ENCODE data around the gene PMM2.
A peak's percentile ranks its signal among the peaks of the same experiment; 100 is the strongest.
"Not testable (repeated sequence)": the region's sequence is repeated elsewhere in the genome, so short reads cannot be mapped to it uniquely, and the experiment has no call there.

The PMM2 gene

DNA sequence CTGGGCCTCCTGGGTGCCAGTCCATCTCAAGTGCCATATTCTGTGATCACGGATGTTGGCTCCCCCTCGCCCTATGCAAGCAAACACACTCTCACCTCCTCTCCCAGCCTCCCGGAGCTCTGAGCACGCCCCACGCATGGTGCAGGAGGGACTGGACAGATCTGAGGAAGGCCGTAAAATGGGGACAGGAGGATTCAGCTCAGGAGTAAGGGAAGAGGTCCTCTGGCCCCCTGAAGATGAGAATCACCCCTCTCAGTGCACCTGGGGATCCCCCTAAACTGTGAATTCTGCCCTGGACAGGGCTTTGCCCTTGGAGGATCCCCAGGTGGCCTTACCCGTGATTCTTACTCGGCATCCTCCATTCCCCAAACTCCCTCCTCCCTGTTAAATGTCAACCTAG, 15.8 kb upstream of the PMM2 start:
- no peaks in the 10 kb centered on the region for H3K9me3 ChIP-seq (ENCODE audit: control insufficient read depth, insufficient read depth, low read length)
- H3K27ac ChIP-seq (ENCODE audit: low read length) = no peak overlapping the region
- no peaks in the 10 kb centered on the region for H3K27me3 ChIP-seq (ENCODE audit: control insufficient read depth, insufficient read depth, low read length)
- H3K36me3 ChIP-seq (ENCODE audit: control insufficient read depth, insufficient read depth, low read length) = no peaks in the 10 kb centered on the region
- no peaks in the 10 kb centered on the region for H3K4me1 ChIP-seq (ENCODE audit: control insufficient read depth, insufficient read depth, low read length)
- no CpG with 5 or more reads among the region's 8 CpGs for WGBS (ENCODE audit: insufficient coverage, insufficient read length)
- no peak overlapping the region for H3K4me3 ChIP-seq (ENCODE audit: low read length)
- DNase-seq (ENCODE audit: low read depth, low spot score) = no peak

DNA sequence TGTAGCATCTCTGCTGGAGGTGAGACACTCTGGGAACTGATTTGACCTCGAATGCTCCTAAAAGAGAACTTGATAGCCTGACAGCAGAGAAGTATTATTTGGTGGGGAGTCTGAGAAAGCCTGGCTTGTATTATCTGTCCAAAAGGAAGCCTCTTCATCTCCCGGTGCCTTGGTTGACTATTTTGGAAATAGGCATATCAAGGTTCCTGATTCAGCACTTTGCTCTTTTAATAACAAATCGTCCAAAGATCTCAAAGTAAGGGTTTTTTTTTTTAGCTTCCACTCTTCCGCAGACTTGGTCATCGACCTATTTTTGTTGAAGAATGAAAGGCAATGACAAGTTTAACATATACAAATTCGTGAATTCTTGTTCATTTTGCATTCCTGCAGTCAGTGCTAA, 15.0 kb upstream of the PMM2 start:
- Histone ChIP-seq H3K27ac (ENCODE audit: low read length) (no peak overlapping the region), H3K4me3 (ENCODE audit: low read length) (no peak overlapping the region), H3K36me3 (ENCODE audit: control insufficient read depth, insufficient read depth, low read length) (no peaks in the 10 kb centered on the region), H3K27me3 (ENCODE audit: control insufficient read depth, insufficient read depth, low read length) (no peaks in the 10 kb centered on the region), H3K4me1 (ENCODE audit: control insufficient read depth, insufficient read depth, low read length) (no peaks in the 10 kb centered on the region), H3K9me3 (ENCODE audit: control insufficient read depth, insufficient read depth, low read length) (no peaks in the 10 kb centered on the region)
- WGBS (ENCODE audit: insufficient coverage, insufficient read length) = no CpG with 5 or more reads among the region's 6 CpGs
- DNase-seq (ENCODE audit: low read depth, low spot score) = no peak

GRCh38 chr16:8785408-8785807, 12.2 kb upstream of the PMM2 start:
- no CpG with 5 or more reads among the region's 6 CpGs for whole genome bisulfite sequencing (ENCODE audit: insufficient coverage, insufficient read length)
- Histone ChIP-seq H3K9me3 (ENCODE audit: control insufficient read depth, insufficient read depth, low read length) (no peaks in the 10 kb centered on the region), H3K27ac (ENCODE audit: low read length) (no peak overlapping the region), H3K4me1 (ENCODE audit: control insufficient read depth, insufficient read depth, low read length) (no peaks in the 10 kb centered on the region), H3K27me3 (ENCODE audit: control insufficient read depth, insufficient read depth, low read length) (no peaks in the 10 kb centered on the region), H3K4me3 (ENCODE audit: low read length) (no peak overlapping the region), H3K36me3 (ENCODE audit: control insufficient read depth, insufficient read depth, low read length) (no peaks in the 10 kb centered on the region)
- no peak for DNase-seq (ENCODE audit: low read depth, low spot score)

GRCh38 chr16:8786316-8786715, 11.3 kb upstream of the PMM2 start:
- not testable (repeated sequence) for H3K4me1 ChIP-seq (ENCODE audit: control insufficient read depth, insufficient read depth, low read length); H3K27me3 ChIP-seq (ENCODE audit: control insufficient read depth, insufficient read depth, low read length); DNase-seq (ENCODE audit: low read depth, low spot score)

DNA sequence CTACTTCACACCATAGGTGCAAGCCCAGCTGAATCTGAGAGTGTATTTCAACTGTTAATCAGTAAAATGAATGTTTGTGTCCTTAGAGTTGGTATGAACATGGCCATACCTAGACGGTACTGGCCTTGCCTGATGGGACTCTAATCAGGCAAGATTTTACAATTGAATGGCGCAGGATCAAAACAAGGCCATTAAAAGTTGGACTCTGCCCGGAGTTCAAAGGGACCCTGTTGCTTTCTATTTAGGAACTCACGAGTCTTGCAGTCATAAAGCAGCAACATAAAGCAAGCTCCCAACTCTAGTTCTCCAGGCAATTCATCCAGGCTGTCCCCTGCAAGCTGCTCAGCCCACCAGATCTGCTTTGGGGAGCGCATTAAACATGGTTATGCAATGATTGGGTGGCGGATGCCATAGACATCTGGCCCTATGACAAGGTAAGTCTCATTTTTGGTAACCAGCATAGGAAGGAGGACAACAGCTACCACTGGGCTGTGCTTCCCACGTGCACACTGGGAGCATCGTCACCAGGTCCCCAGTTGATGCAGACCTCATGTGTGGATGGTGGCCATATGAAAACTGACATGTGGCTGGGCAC, 9.0 kb upstream of the PMM2 start:
- WGBS (ENCODE audit: insufficient coverage, insufficient read length) = no CpG with 5 or more reads among the region's 8 CpGs
- Histone ChIP-seq H3K9me3 (ENCODE audit: control insufficient read depth, insufficient read depth, low read length) (no peaks in the 10 kb centered on the region), H3K4me1 (ENCODE audit: control insufficient read depth, insufficient read depth, low read length) (no peaks in the 10 kb centered on the region), H3K27me3 (ENCODE audit: control insufficient read depth, insufficient read depth, low read length) (no peaks in the 10 kb centered on the region), H3K27ac (ENCODE audit: low read length) (no peak overlapping the region), H3K4me3 (ENCODE audit: low read length) (no peak overlapping the region), H3K36me3 (ENCODE audit: control insufficient read depth, insufficient read depth, low read length) (no peaks in the 10 kb centered on the region)
- no peak for DNase-seq (ENCODE audit: low read depth, low spot score)

More at GRCh38 chr16:8786316-8786715, 11.3 kb upstream of the PMM2 start:
- WGBS (ENCODE audit: insufficient coverage, insufficient read length) = no CpG with 5 or more reads among the region's 11 CpGs
- not testable (repeated sequence) for H3K9me3 ChIP-seq (ENCODE audit: control insufficient read depth, insufficient read depth, low read length); H3K27ac ChIP-seq (ENCODE audit: low read length); H3K36me3 ChIP-seq (ENCODE audit: control insufficient read depth, insufficient read depth, low read length); H3K4me3 ChIP-seq (ENCODE audit: low read length)

- DNase-seq (ENCODE audit: low read depth, low spot score) = no peak
- Histone ChIP-seq H3K4me3 (ENCODE audit: low read length) (no peak overlapping the region), H3K9me3 (ENCODE audit: control insufficient read depth, insufficient read depth, low read length) (no peaks in the 10 kb centered on the region), H3K27me3 (ENCODE audit: control insufficient read depth, insufficient read depth, low read length) (no peaks in the 10 kb centered on the region), H3K36me3 (ENCODE audit: control insufficient read depth, insufficient read depth, low read length) (no peaks in the 10 kb centered on the region), H3K27ac (ENCODE audit: low read length) (no peak overlapping the region), H3K4me1 (ENCODE audit: control insufficient read depth, insufficient read depth, low read length) (no peaks in the 10 kb centered on the region; the same call in 1 of the 2 replicates)
- no CpG with 5 or more reads among the region's 8 CpGs for WGBS (ENCODE audit: insufficient coverage, insufficient read length)
Measured at GRCh38 chr16:8795091-8795490, 2.5 kb upstream of the PMM2 start.

DNA sequence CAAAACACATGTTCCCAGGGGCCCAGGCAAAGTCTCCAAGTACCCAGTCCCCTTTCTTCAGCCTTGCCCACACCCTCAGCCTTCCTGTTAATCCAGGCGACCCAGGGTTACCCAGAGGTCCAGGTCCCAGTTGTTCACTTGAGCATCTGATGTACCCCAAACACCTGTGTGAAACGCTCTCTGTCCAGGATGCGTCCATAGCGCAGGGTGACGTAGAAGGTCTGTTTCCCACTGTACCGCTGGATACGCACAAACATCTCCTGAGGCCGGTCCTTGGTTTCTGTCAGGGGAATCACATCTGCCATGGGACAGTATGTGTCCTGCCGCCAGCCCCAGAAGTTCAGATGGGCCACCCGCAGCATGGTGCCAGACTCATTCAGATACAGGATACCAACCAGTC, 1.8 kb upstream of the PMM2 start:
- Histone ChIP-seq H3K4me1 (ENCODE audit: control insufficient read depth, insufficient read depth, low read length) (no peaks in the 10 kb centered on the region; the same call in 1 of the 2 replicates), H3K9me3 (ENCODE audit: control insufficient read depth, insufficient read depth, low read length) (no peaks in the 10 kb centered on the region), H3K27me3 (ENCODE audit: control insufficient read depth, insufficient read depth, low read length) (no peaks in the 10 kb centered on the region), H3K27ac (ENCODE audit: low read length) (no peak overlapping the region), H3K36me3 (ENCODE audit: control insufficient read depth, insufficient read depth, low read length) (no peaks in the 10 kb centered on the region), H3K4me3 (ENCODE audit: low read length) (no peak overlapping the region)
- no peak for DNase-seq (ENCODE audit: low read depth, low spot score)
- no CpG with 5 or more reads among the region's 10 CpGs for WGBS (ENCODE audit: insufficient coverage, insufficient read length)

DNA sequence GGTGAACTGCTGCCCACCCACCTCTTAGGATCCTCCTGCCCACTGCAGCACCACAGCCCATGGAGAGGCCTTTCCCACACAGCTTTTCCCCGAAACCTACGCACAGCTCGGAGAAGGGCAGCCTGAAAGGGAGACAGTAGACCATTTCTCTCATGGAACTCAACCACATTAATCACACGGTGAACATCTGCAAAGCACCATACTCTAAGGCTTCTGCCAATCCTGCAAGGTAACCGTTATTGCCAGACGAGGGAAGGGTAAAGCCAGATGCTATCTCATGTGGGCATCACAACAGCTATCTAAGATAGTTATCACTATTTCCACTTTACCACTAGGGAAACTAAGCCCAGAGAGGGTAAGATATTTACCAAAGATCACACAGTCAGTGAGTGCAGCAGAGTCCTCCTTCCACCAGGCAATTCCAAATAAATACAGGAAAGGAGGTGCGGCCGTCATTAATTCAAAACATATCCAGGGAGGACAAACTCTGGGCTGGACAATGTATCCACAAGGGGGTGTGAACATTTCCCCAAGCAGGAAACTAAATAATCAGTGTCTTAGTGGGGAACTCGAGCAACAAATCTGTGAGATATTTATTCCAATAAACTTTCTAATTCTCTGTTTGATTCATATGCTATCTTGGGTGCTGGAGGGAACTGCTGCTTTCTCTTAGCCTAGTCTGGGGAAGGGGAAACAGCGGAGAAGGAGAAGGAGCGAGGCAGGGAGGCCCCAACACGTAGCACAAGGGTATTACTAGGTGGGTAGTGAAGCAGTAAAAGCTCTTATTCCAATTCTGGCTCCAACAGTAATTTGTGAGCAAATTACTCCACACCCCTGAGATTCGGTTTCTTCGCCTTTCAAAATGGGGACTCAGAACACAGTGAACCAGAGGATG, 923 bp upstream of the PMM2 start:
- no peak for DNase-seq (ENCODE audit: low read depth, low spot score)
- Histone ChIP-seq H3K9me3 (ENCODE audit: control insufficient read depth, insufficient read depth, low read length) (no peaks in the 10 kb centered on the region), H3K27ac (ENCODE audit: low read length) (no peak overlapping the region), H3K4me3 (ENCODE audit: low read length) (peak overlapping the region; percentile 74), H3K36me3 (ENCODE audit: control insufficient read depth, insufficient read depth, low read length) (no peaks in the 10 kb centered on the region; the same call in 1 of the 2 replicates), H3K27me3 (ENCODE audit: control insufficient read depth, insufficient read depth, low read length) (no peaks in the 10 kb centered on the region), H3K4me1 (ENCODE audit: control insufficient read depth, insufficient read depth, low read length) (no peaks in the 10 kb centered on the region; the same call in 1 of the 2 replicates)
- no CpG with 5 or more reads among the region's 14 CpGs for WGBS (ENCODE audit: insufficient coverage, insufficient read length)

- Histone ChIP-seq H3K4me1 (ENCODE audit: control insufficient read depth, insufficient read depth, low read length) (no peaks in the 10 kb centered on the region; the same call in 1 of the 2 replicates), H3K9me3 (ENCODE audit: control insufficient read depth, insufficient read depth, low read length) (no peaks in the 10 kb centered on the region), H3K36me3 (ENCODE audit: control insufficient read depth, insufficient read depth, low read length) (peaks cover 9% of the 10 kb centered on the region; the same call in 1 of the 2 replicates), H3K4me3 (ENCODE audit: low read length) (peak overlapping the region; percentile 74), H3K27ac (ENCODE audit: low read length) (no peak overlapping the region), H3K27me3 (ENCODE audit: control insufficient read depth, insufficient read depth, low read length) (no peaks in the 10 kb centered on the region)
- WGBS (ENCODE audit: insufficient coverage, insufficient read length) = no CpG with 5 or more reads among the region's 6 CpGs
- no peak for DNase-seq (ENCODE audit: low read depth, low spot score)
Measured at GRCh38 chr16:8798174-8798527, 512 bp downstream of the PMM2 start.

DNA sequence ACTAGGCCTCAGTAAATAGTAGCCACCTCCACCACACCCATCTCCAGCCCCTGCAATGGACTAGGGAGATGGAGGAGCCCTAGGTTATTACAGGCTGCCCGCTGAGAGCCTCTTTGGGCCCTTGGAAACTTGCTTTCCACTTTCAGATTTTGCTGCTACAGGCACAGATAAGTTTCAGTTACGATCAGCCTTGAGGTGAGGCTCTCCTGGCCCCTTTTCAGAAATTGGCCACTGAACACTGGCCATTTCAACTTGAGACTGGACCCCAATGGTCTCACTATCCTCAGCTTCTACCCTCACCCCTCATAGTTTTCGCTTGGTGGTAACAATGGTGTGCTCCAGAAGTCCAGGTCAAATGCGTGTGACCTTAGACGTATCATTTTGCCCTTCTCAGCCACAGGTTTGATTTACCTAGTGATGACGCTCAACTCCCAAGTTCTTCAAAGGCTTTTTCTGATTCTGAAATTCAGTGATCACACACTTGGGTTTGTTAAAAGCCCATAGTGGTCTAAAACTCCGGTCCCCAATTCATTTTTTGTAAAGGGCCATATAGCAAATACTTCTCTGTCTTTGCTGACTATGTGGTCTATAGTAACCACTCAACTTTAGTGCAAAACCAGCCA, 1.0 kb downstream of the PMM2 start:
- Histone ChIP-seq H3K4me1 (ENCODE audit: control insufficient read depth, insufficient read depth, low read length) (no peaks in the 10 kb centered on the region; the same call in 1 of the 2 replicates), H3K36me3 (ENCODE audit: control insufficient read depth, insufficient read depth, low read length) (peaks cover 11% of the 10 kb centered on the region; the same call in 1 of the 2 replicates), H3K4me3 (ENCODE audit: low read length) (peak overlapping the region; percentile 74; the same call in 1 of the 2 replicates), H3K27ac (ENCODE audit: low read length) (no peak overlapping the region), H3K27me3 (ENCODE audit: control insufficient read depth, insufficient read depth, low read length) (no peaks in the 10 kb centered on the region), H3K9me3 (ENCODE audit: control insufficient read depth, insufficient read depth, low read length) (no peaks in the 10 kb centered on the region)
- WGBS (ENCODE audit: insufficient coverage, insufficient read length) = no CpG with 5 or more reads among the region's 7 CpGs
- no peak for DNase-seq (ENCODE audit: low read depth, low spot score)

Data from iPS DF 6.9 (cell line).